IMR-90 (cell line): ENCODE data around the gene TTLL8. TPM values are rescaled to one million over a fixed set of nuclear protein-coding genes. Genes with fewer than 3 reads are reported as not detected.

Experiments
- ATAC-seq: fragments of 200-7000 bp; cut with Tn5 transposase; 2 replicates; pipeline ENCODE4 v1.9.1; 2020; ENCODE audit warnings: low read depth, mild to moderate bottlenecking, moderate library complexity
- BruUV-seq: library from RNA; stranded (reverse); fragments of 400-500 nt; replicated peaks from 2 replicates; lab custom pipeline; 2021; lab: Mats Ljungman, UMichigan
- CTCF ChIA-PET: fragments of 300-600 bp; formaldehyde crosslinking; extraction: SDS; loops from one replicate; lab custom pipeline; 2021; ENCODE audit warnings: antibody characterized with exemption; lab: Yijun Ruan, JAX
- POLR2A ChIA-PET: fragments of 300-600 bp; sonication (Branson Sonifier 250); formaldehyde crosslinking; loops from one replicate; lab custom pipeline; 2022; ENCODE audit warnings: antibody characterized with exemption; ENCODE audit not compliant: unreplicated experiment; lab: Charles Lee
- DNase-seq: peaks from one replicate; pipeline ENCODE4 v3.0.0; 2013
- H2AFZ ChIP-seq: replicated peaks from 2 replicates; pipeline ENCODE3; 2013; ENCODE audit warnings: low read length, mild to moderate bottlenecking; ENCODE audit not compliant: poor library complexity
- H2AK5ac ChIP-seq: 2 replicates; pipeline ENCODE4 v1.6.1; 2013; ENCODE audit warnings: low read depth, low read length, inconsistent platforms
- H2AK9ac ChIP-seq: replicated peaks from 2 replicates; pipeline ENCODE3; 2013; ENCODE audit warnings: mild to moderate bottlenecking, low read depth, low read length, moderate library complexity; ENCODE audit not compliant: poor library complexity
- H2BK120ac ChIP-seq: 2 replicates; pipeline ENCODE4 v1.6.1; 2013; ENCODE audit warnings: low read depth, low read length, inconsistent platforms
- H2BK15ac ChIP-seq: 3 replicates; pipeline ENCODE4 v1.6.1; 2013; ENCODE audit warnings: low read depth, low read length, inconsistent platforms
- H2BK20ac ChIP-seq: 2 replicates; pipeline ENCODE4 v1.6.1; 2013; ENCODE audit warnings: low read depth, mild to moderate bottlenecking, inconsistent platforms, low read length, moderate library complexity
- H2BK5ac ChIP-seq: 2 replicates; pipeline ENCODE4 v1.6.1; 2013; ENCODE audit warnings: mild to moderate bottlenecking, low read depth, low read length, inconsistent platforms; ENCODE audit not compliant: poor library complexity, severe bottlenecking
- H3K14ac ChIP-seq: replicated peaks from 2 replicates; pipeline ENCODE4 v1.6.1; 2013; ENCODE audit warnings: low read depth, low read length, inconsistent platforms
- H3K18ac ChIP-seq: 2 replicates; pipeline ENCODE4 v1.6.1; 2013; ENCODE audit warnings: low read depth, low read length, control low read depth
- H3K23ac ChIP-seq: 2 replicates; pipeline ENCODE4 v1.6.1; 2013; ENCODE audit warnings: low read depth, low read length, inconsistent platforms
- H3K27ac ChIP-seq: 2 replicates; pipeline ENCODE4 v1.5.1; 2013; ENCODE audit warnings: mild to moderate bottlenecking, control low read depth, low read length; ENCODE audit not compliant: insufficient read depth
- H3K27me3 ChIP-seq: 2 replicates; pipeline ENCODE4 v1.6.1; 2013; ENCODE audit warnings: low read length; ENCODE audit not compliant: control insufficient read depth, insufficient read depth
- H3K36me3 ChIP-seq: 2 replicates; pipeline ENCODE4 v1.6.1; 2013; ENCODE audit warnings: low read length, mixed read lengths; ENCODE audit not compliant: control insufficient read depth, insufficient read depth
- H3K4ac ChIP-seq: 2 replicates; pipeline ENCODE4 v1.6.1; 2013; ENCODE audit warnings: low read depth, low read length, inconsistent platforms
- H3K4me1 ChIP-seq: 2 replicates; pipeline ENCODE4 v1.6.1; 2013; ENCODE audit warnings: low read length, mixed read lengths; ENCODE audit not compliant: control insufficient read depth, insufficient read depth
- H3K4me2 ChIP-seq: 2 replicates; pipeline ENCODE4 v1.6.1; 2013; ENCODE audit warnings: low read depth, mild to moderate bottlenecking, control low read depth, low read length, moderate library complexity
- H3K4me3 ChIP-seq: 2 replicates; pipeline ENCODE4 v1.5.1; 2013; ENCODE audit warnings: low read depth, mild to moderate bottlenecking, control low read depth, low read length, moderate library complexity; ENCODE audit not compliant: insufficient read depth
- H3K56ac ChIP-seq: 2 replicates; pipeline ENCODE4 v1.6.1; 2013; ENCODE audit warnings: low read length, inconsistent platforms; ENCODE audit not compliant: insufficient read depth; ENCODE audit errors: extremely low read depth
- H3K79me1 ChIP-seq, 2 experiments: 2 replicates each; pipeline ENCODE4 v1.6.1; 2013; ENCODE audit warnings: low read length in 2 of 2, inconsistent platforms in 1 of 2, low read depth in 1 of 2
- H3K9ac ChIP-seq: 2 replicates; pipeline ENCODE4 v1.6.1; 2013; ENCODE audit warnings: low read depth, low read length, control low read depth
- H3K9me1 ChIP-seq: 2 replicates; pipeline ENCODE4 v1.6.1; 2013; ENCODE audit warnings: low read length, inconsistent platforms; ENCODE audit not compliant: insufficient read depth
- H3K9me3 ChIP-seq: 2 replicates; pipeline ENCODE4 v1.6.1; 2013; ENCODE audit warnings: low read length; ENCODE audit not compliant: control insufficient read depth, insufficient read depth
- H4K20me1 ChIP-seq: 2 replicates; pipeline ENCODE4 v1.6.1; 2013; ENCODE audit warnings: low read length, inconsistent platforms; ENCODE audit not compliant: insufficient read depth
- H4K5ac ChIP-seq: 2 replicates; pipeline ENCODE4 v1.6.1; 2013; ENCODE audit warnings: mild to moderate bottlenecking, low read depth, low read length, control low read depth
- H4K8ac ChIP-seq, 2 experiments: 2 replicates each; pipeline ENCODE4 v1.6.1; 2013; ENCODE audit warnings: low read depth in 2 of 2, low read length in 2 of 2, control low read depth in 1 of 2, inconsistent platforms in 1 of 2
- H4K91ac ChIP-seq: 2 replicates; pipeline ENCODE4 v1.6.1; 2013; ENCODE audit warnings: low read depth, low read length, inconsistent platforms; ENCODE audit not compliant: insufficient read depth
- BHLHE40 ChIP-seq: fragments of 150-350 bp; IDR thresholded peaks from 2 replicates; pipeline ENCODE4 v1.6.1; 2016; ENCODE audit warnings: mild to moderate bottlenecking, low read depth, low read length
- CEBPB ChIP-seq: IDR thresholded peaks from 2 replicates; pipeline ENCODE4 v1.6.1; 2012; ENCODE audit warnings: low read depth, low read length, improper control_type of control experiment
- CHD1 ChIP-seq: IDR thresholded peaks from 2 replicates; pipeline ENCODE4 v1.6.1; 2012; ENCODE audit warnings: low read depth, low read length, improper control_type of control experiment
- CTCF ChIP-seq: conservative IDR thresholded peaks from 2 replicates; pipeline ENCODE4 v1.5.1; 2012; ENCODE audit warnings: mild to moderate bottlenecking, low read depth, low read length, improper control_type of control experiment
- ELK1 ChIP-seq: fragments of 150-350 bp; IDR thresholded peaks from 2 replicates; pipeline ENCODE4 v1.6.1; 2016; ENCODE audit warnings: low read depth, mild to moderate bottlenecking, low read length, moderate library complexity, borderline replicate concordance
- FOS ChIP-seq: fragments of 150-350 bp; IDR thresholded peaks from 2 replicates; pipeline ENCODE4 v1.6.1; 2016; ENCODE audit warnings: low read depth, low read length
- MAZ ChIP-seq: IDR thresholded peaks from 2 replicates; pipeline ENCODE4 v1.6.1; 2012; ENCODE audit warnings: low read depth, mild to moderate bottlenecking, low read length, improper control_type of control experiment, moderate library complexity, borderline replicate concordance
- NFE2L2 ChIP-seq: fragments of 150-350 bp; IDR thresholded peaks from 2 replicates; pipeline ENCODE4 v1.6.1; 2016; ENCODE audit warnings: low read depth, mild to moderate bottlenecking, low read length
- POLR2A ChIP-seq: IDR thresholded peaks from 2 replicates; pipeline ENCODE4 v1.6.1; 2012; ENCODE audit warnings: mild to moderate bottlenecking, low read depth, low read length
- RCOR1 ChIP-seq: IDR thresholded peaks from 2 replicates; pipeline ENCODE4 v1.6.1; 2012; ENCODE audit warnings: mild to moderate bottlenecking, low read length, improper control_type of control experiment; ENCODE audit not compliant: insufficient replicate concordance
- SMC3 ChIP-seq: fragments of 150-350 bp; IDR thresholded peaks from 2 replicates; pipeline ENCODE4 v1.6.1; 2016; ENCODE audit warnings: low read depth, mild to moderate bottlenecking, antibody characterized with exemption, low read length, moderate library complexity
- WGBS, 2 experiments: methylation state at CpG; one replicate each; pipeline versions ENCODE4 v1.1.5 to v1.1.7; 2013; ENCODE audit warnings: missing lambda C conversion rate in 2 of 2; ENCODE audit not compliant: insufficient read length in 1 of 2; ENCODE audit errors: extremely low coverage in 2 of 2; 5-methylcytosine and 5-hydroxymethylcytosine counted together
- dilution Hi-C: fragments of 300-500 bp; cut with HindIII; formaldehyde crosslinking; loops from one replicate; pipeline ENCODE4 v1.14.3; 2018; ENCODE audit warnings: low sequenced_read_pairs; ENCODE audit not compliant: unreplicated experiment
- in situ Hi-C: fragments of 300-500 bp; cut with MboI; formaldehyde crosslinking; loops from 3 replicates; pipeline ENCODE4 v1.14.3; 2019; ENCODE audit warnings: low sequenced_read_pairs, inconsistent platforms, mixed read lengths
- intact Hi-C: fragments of 100-400 bp; cut with micrococcal nuclease; formaldehyde crosslinking; loops from 2 replicates; pipeline ENCODE4 v1.10.0; 2022
- polyA plus RNA-seq, 3 experiments: library from polyadenylated mRNA; depleted of rRNA; stranded (reverse); fragments of >200 nt; gene quantifications; 2 replicates each; pipeline ENCODE4 v1.2.3, GENCODE V29; 2012; ENCODE audit warnings: low replicate concordance in 1 of 3
- total RNA-seq: library from RNA; depleted of rRNA; stranded (reverse); fragments of >200 nt; gene quantifications from 2 replicates; pipeline ENCODE4 v1.2.3, GENCODE V29; 2012
- TF ChIP-seq, protein P1 (sequence below): fragments of 150-350 bp; IDR thresholded peaks from 2 replicates; pipeline ENCODE4 v1.6.1; 2017; ENCODE audit warnings: mild to moderate bottlenecking, antibody characterized with exemption, low read length, low read depth

The TTLL8 gene
- total and polyA plus RNA-seq, 2 of the 4 experiments (the other 2 are of a cell fraction) = not detected

DNA sequence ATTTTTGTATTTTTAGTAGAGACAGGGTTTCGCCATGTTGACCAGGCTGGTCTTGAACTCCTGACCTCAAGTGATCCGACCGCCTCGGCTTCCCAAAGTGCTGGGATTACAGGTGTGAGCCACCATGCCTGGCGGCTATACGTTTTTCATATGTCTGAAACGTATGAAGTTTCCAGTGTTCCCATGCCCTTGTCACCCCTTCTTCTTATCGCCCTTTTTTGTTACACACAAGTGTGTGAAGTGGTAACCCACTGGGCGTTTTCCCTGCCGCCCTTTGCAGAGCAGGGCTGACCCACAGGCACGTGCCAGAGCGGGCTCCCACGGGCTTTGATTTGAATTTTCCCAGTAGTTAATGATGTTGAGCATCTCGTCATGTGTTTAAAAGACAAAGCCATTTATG is 80.5 kb downstream of the TTLL8 start:
- H2BK20ac ChIP-seq = no peak overlapping the region
- peaks cover 2% of the 10 kb centered on the region; the same call in 1 of the 2 replicates for H3K9me3 ChIP-seq
- no peak overlapping the region for H2BK120ac ChIP-seq
- H3K4me2 ChIP-seq = no peak overlapping the region
- CTCF ChIA-PET = no interaction called here
- no peak overlapping the region for H4K91ac ChIP-seq
- H2BK5ac ChIP-seq = no peak overlapping the region
- H2BK15ac ChIP-seq = no peak overlapping the region
- 0 out of 2 replicates have a peak, but pooled peaks cover 4% of the 10 kb centered on the region for H4K20me1 ChIP-seq
- WGBS, 2 experiments = 63% methylated on average over 5 of the region's 14 CpGs; no CpG with 5 or more reads in 1 of the 2 experiments
- no peak overlapping the region for H2AK5ac ChIP-seq
- H3K79me1 ChIP-seq = peaks cover 9 to 10% of the 10 kb centered on the region in 2 experiments; a peak in 3 of 4 replicates
- in situ Hi-C loops (no loop called here), intact Hi-C loops (loop anchor here (10.0 kb wide), 1 partner anchor 227 kb away; the partner anchor contains the start of gene SELENOO), dilution Hi-C loops (no loop called here)
- DNase-seq (no peak), ATAC-seq (no peak)
- H4K8ac ChIP-seq = no peak overlapping the region
- no peak overlapping the region for H2AFZ ChIP-seq
- H3K18ac ChIP-seq = no peak overlapping the region
- no peak overlapping the region for H4K5ac ChIP-seq
- H2AK9ac ChIP-seq = no peak overlapping the region
- peaks cover 1% of the 10 kb centered on the region; the same call in 1 of the 2 replicates for H3K27me3 ChIP-seq
- peaks cover 1% of the 10 kb centered on the region; the same call in 1 of the 2 replicates for H3K4me1 ChIP-seq
- no peak overlapping the region for H3K4ac ChIP-seq
- no TSS peak for BruUV-seq
- H3K23ac ChIP-seq = no peak overlapping the region
- H3K9ac ChIP-seq = no peak overlapping the region
- H3K4me3 ChIP-seq = no peak overlapping the region
- POLR2A ChIA-PET = no interaction called here
- no peak overlapping the region for H3K14ac ChIP-seq
- TF ChIP-seq MAZ = no peak
- no peak for TF ChIP-seq RCOR1
- TF ChIP-seq, protein P1, sequence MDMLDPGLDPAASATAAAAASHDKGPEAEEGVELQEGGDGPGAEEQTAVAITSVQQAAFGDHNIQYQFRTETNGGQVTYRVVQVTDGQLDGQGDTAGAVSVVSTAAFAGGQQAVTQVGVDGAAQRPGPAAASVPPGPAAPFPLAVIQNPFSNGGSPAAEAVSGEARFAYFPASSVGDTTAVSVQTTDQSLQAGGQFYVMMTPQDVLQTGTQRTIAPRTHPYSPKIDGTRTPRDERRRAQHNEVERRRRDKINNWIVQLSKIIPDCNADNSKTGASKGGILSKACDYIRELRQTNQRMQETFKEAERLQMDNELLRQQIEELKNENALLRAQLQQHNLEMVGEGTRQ = no peak
- TF ChIP-seq CTCF = no peak
- no peak for TF ChIP-seq NFE2L2
- TF ChIP-seq POLR2A = no peak
- TF ChIP-seq CEBPB = no peak
- TF ChIP-seq ELK1 = no peak
- no peak for TF ChIP-seq BHLHE40
- no peak for TF ChIP-seq CHD1
- no peak for TF ChIP-seq SMC3
- TF ChIP-seq FOS = no peak
- H3K27ac ChIP-seq = no peak overlapping the region
- H3K36me3 ChIP-seq = no peaks in the 10 kb centered on the region
- no peak overlapping the region for H3K56ac ChIP-seq
- H3K9me1 ChIP-seq = peaks cover 16% of the 10 kb centered on the region
